ENCODE measurements around the gene RAB11FIP4.

RAB11FIP4 gene

GRCh38 chr17:31457391-31458234 is 66.1 kb downstream of the RAB11FIP4 start:
- DNase-seq (ENCODE audit: low read depth in 3 of 3, low spot score in 1 of 3): no peak

DNA sequence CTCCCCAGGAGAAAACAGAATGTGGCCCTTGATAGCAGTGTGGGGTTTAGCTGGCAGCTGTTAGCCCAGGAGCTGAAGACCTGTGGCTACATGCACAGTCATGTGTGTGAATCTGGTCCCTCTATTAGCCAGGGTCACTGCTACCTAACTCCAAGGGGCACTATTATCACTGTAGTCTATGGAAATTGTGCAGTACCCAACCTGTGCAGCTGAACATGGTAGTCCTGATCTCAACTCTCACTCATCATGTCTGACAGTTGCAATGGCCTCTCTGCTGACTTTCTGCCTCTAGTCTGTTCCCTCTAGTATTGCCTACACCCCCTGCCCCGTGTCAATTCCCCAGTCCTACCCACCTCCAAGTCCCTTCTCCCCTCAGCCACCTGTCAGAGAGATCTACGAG is 67.4 kb downstream of the RAB11FIP4 start:
- no peak for DNase-seq (ENCODE audit: low read depth in 3 of 3, low spot score in 1 of 3)

DNA sequence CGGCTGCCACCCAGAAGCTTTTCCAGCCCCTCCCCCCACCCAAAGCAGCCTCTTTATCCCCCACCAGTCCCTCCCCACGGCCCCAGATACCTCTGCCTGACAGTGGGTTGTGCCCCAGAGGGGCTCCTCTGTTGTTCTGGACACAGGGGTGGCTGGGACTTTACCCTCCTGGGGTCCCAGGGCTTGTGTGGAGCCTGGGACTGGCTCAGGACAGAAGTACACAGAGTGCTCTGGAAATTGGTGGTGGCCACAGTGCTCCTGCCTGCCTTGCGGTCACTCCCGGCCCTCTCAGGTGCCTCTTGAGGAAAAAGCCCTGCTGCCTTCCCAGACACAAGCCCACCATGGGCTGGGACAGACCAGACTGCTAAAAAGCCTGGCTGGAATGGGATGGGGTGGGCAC is 68.2 kb downstream of the RAB11FIP4 start:
- DNase-seq (ENCODE audit: low read depth in 3 of 3, low spot score in 1 of 3): no peak

DNA sequence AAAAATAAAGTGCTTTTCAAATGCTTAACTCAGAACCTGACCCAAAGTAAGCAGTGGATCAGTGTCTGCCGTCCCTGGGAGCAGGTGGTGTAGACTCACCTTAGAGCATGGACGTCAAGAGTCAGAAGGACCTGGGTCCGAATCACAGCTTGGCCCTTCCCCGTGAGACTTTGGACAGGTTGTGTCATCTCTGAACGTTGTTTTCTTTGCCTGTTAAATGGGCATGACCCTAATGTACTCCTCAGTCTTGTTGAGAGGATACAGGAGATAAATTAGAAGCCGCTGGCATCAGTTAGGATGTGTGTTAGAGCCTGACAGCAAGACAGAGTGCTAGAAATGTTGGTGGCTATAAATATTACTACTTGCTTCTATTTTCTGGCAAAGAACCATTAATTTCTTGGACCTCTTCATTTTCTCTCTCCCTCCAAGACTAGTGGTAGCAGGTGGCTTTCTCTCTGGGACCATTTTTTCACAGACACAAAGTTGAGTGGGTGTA is 68.8 kb downstream of the RAB11FIP4 start:
- no peak for DNase-seq (ENCODE audit: low read depth in 3 of 3, low spot score in 1 of 3)

- DNase-seq (ENCODE audit: low read depth in 3 of 3, low spot score in 1 of 3): no peak
These were observed 69.8 kb downstream of the RAB11FIP4 start for GRCh38 chr17:31461227-31461810.

DNA sequence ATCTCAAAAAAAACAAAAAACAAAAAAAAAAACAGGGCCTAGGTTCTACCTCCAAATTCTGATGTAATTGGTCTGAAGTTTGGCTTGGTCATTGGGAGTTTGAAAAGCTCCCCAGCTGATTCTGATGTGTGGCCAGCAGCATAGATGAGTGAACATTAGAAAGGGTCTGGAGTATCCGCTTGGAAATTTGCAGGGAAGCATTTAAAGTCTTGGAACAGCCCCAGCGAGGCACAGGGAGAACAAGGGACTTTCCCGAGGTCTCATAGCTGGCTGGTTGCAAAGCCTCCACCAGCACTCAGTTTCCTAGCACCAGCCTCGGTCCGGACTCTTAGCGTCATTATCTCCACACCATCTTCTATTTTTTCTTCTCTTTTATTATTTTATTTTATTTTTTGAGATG is 70.8 kb downstream of the RAB11FIP4 start:
- no peak for DNase-seq (ENCODE audit: low read depth in 3 of 3, low spot score in 1 of 3)

- DNase-seq (ENCODE audit: low read depth in 3 of 3, low spot score in 1 of 3): no peak
These were observed 74.8 kb downstream of the RAB11FIP4 start for GRCh38 chr17:31466096-31466760.

- DNase-seq (ENCODE audit: low read depth in 3 of 3, low spot score in 1 of 3): no peak
These were observed 76.2 kb downstream of the RAB11FIP4 start for GRCh38 chr17:31467502-31468256.

DNA sequence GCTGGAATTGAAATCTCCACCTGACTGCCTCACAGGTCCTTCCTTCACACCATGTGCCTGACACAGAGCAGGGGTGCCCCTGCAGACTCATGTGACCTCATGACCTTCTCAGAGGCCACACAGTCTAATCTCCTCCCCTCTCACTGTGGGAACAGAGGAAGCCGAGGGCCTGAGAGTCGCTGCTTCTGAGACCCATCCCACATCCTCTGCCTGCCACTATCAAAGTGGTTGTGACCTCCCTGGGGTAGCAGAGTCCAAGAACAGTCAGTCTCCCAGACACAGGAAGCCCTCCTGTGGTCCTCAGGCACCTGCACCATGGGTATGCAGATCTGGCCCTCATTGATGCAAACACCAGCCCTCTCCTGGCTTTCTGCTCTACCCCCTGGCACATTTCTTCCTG is 78.5 kb downstream of the RAB11FIP4 start:
- no peak for DNase-seq (ENCODE audit: low read depth in 3 of 3, low spot score in 1 of 3)

DNA sequence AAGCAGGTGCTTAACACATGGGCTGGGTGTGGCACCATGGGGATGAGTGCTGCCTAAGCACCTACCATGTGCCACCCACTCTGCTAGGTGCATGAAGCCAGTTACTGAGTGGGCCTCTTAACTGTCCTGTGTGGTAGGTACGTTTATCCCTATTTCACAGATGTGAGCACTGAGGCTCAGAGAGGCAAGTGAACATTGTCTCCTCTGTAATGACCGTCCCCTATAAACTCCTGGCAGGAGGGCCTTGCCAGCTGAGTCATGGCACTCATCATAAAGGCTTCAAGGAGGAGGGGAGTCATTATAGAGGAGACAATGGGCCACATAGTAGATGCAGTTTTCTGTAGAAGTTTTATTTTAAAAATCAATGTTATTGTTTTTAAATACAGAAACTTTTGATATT is 79.1 kb downstream of the RAB11FIP4 start:
- no peak for DNase-seq (ENCODE audit: low read depth in 3 of 3, low spot score in 1 of 3)

DNA sequence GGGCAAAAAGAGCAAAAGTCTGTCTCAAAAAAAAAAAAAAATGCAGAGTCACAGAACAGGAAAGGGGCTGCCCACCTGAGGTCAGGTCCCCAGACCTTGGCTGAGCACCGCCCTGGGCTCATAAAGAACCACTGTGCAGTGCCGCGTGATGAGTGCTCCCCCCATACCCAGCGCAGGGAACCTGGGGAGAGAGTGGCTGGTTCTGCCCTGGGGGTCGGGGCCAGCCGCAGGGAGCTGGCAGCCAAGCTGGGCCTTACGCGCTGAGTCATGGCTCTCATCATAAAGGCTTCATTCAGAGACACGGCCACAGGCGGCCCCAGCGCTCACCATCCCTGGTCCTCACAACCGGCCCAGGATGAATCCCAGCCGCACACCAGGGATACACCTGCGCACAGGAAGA is 80.7 kb downstream of the RAB11FIP4 start:
- no peak for DNase-seq (ENCODE audit: low read depth in 3 of 3, low spot score in 1 of 3)

DNA sequence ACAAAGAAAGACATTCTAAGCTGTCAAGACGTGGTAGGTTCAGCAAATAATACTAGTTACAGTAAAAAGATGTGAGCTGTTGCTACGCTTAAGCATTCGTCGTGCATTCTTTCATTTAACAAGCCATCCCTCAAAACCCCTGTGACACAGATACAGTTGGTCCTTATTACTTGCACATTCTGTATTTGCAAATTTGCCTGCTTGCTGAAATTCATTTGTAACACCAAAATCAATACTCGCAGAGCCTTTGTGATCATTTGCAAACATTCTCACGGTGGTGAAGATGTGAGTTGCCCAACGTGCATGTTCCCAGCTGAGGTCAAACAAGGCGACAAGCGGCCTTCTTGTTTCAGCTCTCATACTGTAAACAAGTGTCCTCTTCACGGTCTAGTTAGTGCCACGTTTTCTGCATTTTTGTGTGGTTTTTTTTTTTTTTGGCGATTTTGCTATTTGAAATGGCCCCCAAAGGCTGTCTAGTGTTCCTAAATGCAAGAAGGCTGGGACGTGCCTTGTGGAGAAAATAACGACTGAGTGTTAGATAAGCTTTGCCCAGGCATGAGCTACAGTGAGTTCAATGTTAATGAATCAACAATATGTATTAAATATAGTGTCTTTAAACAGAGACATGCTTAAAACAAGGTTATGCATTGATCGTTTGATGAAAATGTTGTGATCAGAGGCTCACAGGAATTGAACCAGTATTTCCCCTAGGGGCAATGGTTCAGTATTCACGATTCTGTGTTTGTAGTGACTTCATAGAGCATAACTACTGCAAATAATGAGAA is 84.1 kb downstream of the RAB11FIP4 start:
- DNase-seq (ENCODE audit: low read depth in 3 of 3, low spot score in 1 of 3): no peak

DNA sequence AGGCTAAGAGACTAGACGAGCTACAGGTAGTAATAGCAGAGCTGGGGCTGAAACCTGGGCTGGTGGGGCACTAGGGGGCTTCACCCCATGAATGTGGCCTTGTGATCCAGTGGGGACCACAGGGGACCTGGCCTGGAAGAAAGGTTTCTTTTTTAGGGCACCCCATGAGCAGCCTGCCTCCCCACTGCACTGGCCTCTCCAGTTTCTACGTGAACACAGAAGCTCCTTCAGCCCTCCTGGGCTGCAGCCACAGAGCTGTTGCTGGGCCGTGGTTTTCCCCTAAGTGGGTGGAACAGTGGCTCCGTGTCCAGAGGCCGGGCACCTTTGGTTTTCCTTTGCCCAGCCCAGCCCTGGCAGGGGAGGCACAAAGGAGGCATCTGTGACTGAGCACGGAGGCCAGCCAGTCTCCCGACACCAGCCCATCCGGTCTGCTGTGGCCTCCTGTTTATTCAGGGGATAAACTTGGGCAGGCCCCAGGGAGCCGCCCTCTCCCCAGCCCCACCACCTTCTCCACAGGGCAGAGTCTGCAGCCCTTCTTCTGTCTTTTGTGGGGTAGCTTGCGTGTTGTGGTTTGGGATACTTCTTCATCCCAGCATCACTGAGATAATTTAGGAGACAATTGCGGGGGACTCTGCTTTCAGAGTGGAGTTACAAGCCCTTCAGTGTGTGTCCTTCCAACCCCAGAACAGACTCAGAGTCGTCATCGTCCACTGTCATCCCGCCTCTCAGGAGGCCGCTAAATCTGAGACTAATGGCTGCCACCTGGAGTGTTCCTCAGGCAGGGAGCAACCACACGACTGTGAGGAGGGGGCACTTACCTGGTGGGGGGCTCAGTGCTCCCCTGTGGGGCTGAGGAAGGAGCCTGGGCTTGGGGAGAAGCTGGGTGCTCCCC is 85.3 kb downstream of the RAB11FIP4 start:
- DNase-seq (ENCODE audit: low read depth in 3 of 3, low spot score in 1 of 3): no peak

DNA sequence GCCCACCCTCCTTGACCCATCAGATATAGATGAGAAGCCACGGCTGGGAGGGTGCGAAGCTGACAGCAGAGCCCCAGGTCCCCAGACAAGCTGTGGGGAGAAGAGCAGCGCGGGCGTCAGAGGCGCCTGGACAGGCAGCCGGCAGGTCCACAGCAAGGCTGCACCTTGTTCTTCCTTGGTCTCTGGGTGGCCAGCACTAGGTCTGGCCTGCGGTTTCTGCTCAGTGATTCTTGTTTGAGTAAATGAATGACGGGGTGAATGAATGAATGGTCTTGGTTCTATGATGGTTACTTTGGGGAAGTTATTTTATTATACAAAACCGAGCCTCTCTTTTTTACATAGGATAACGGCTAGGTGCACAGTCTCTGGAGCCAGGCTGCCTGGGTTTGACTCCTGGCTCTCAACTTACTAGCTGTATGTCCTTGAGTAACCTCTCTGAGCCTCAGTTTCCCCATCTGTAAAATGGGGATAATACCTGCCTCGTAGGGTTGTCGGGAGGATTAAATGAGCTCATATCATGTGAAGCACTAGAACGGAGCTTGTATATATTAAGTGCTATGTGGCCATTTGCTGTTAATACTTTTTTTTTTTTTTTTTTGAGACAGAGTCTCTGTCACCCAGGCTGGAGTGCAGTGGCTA is 86.1 kb downstream of the RAB11FIP4 start:
- DNase-seq (ENCODE audit: low read depth in 3 of 3, low spot score in 1 of 3): no peak

GRCh38 chr17:31479062-31479408 is 87.6 kb downstream of the RAB11FIP4 start:
- DNase-seq (ENCODE audit: low read depth in 3 of 3, low spot score in 1 of 3): no peak

- no peak for DNase-seq (ENCODE audit: low read depth in 3 of 3, low spot score in 1 of 3)
These were observed 88.0 kb downstream of the RAB11FIP4 start for GRCh38 chr17:31479524-31479923.

- DNase-seq (ENCODE audit: low read depth in 3 of 3, low spot score in 1 of 3): no peak
These were observed 88.6 kb downstream of the RAB11FIP4 start for GRCh38 chr17:31480067-31480466.

GRCh38 chr17:31480904-31481782 is 89.7 kb downstream of the RAB11FIP4 start:
- DNase-seq (ENCODE audit: low read depth in 3 of 3, low spot score in 1 of 3): no peak

Data from stimulated activated CD4-positive, alpha-beta T cell treated with anti-CD3 and anti-CD28 coated beads, TNF-alpha, amount 100 ng/mL, for 1 hour (primary cell).